Motor neuron (in vitro differentiated cells): ENCODE results near the gene TBC1D3B. TPM values are rescaled to one million over a fixed set of nuclear protein-coding genes. Genes with fewer than 3 reads are reported as not detected.
A peak's percentile ranks its signal among the peaks of the same experiment; 100 is the strongest.
"Not testable (repeated sequence)": the region's sequence is repeated elsewhere in the genome, so short reads cannot be mapped to it uniquely, and the experiment has no call there.

Experiments
- ATAC-seq, 8 experiments: fragments of 200-7000 bp; cut with Tn5 transposase; replicated peaks in 6 of 8; 2 replicates each; pipeline ENCODE4 v1.8.0; 2021; ENCODE audit warnings: mild to moderate bottlenecking in 8 of 8, moderate library complexity in 8 of 8
- H3K27ac ChIP-seq, 2 donors: fragments of 250-450 bp; sonication (Bioruptor Pico); 2 replicates each; pipeline ENCODE4 v1.9.0; 2021; ENCODE audit warnings: antibody characterized with exemption in 2 of 2, mild to moderate bottlenecking in 2 of 2, moderate library complexity in 1 of 2
- H3K4me1 ChIP-seq, 2 donors: fragments of 250-450 bp; sonication (Bioruptor Pico); replicated peaks in 1 of 2; 2 replicates each; pipeline ENCODE4 v1.6.1; 2021; ENCODE audit warnings: antibody characterized with exemption in 2 of 2, mild to moderate bottlenecking in 2 of 2, moderate library complexity in 1 of 2
- H3K4me3 ChIP-seq, 5 donors: fragments of 250-450 bp; sonication (Bioruptor Pico); 2 replicates each; pipeline ENCODE4 v1.9.0; 2021; ENCODE audit warnings: antibody characterized with exemption in 5 of 5, mild to moderate bottlenecking in 5 of 5, moderate library complexity in 4 of 5
- WGBS, 10 experiments: fragments of 450-650 bp; shearing (Covaris generic); methylation state at CpG; one replicate each; pipeline ENCODE4 v1.0.0; 2022; 5-methylcytosine and 5-hydroxymethylcytosine counted together
- in situ Hi-C, 9 experiments: fragments of 400-800 bp; cut with MboI; loops; one replicate each; pipeline ENCODE4 v1.15.0; 2021; ENCODE audit warnings: low sequenced_read_pairs in 9 of 9, low pct_unique_long_range_greater_than_20kb in 2 of 9; ENCODE audit not compliant: unreplicated experiment in 9 of 9
- total RNA-seq, 8 experiments: library from RNA; unstranded; fragments of 300-600 nt; gene quantifications; 2 replicates each; pipeline versions ENCODE4 v1.2.3 to v1.2.4, GENCODE V29; 2022

Gene TBC1D3B
- total RNA-seq, 8 experiments from 2014 or later, result 0.57 to 3.8 (median 2.1) TPM

GRCh38 chr17:36183001-36183971, 6.8 kb upstream of the TBC1D3B start:
- H3K4me3 ChIP-seq, result peak overlapping the region; percentile 36 to 51 (median 44)
- 0 to 6% (median 0%) methylated on average over 6 to 20 of the region's 76 CpGs; no CpG with 5 or more reads in 5 of the 10 experiments for WGBS, 10 experiments
- H3K4me1 ChIP-seq, result peaks cover 0 to 9% of the 10 kb centered on the region in 2 donors
- in situ Hi-C loops, result loop anchor here in 1 of 9 experiments (25.0 kb wide), 1 partner anchor 304 kb away; the partner anchor contains the start of gene ZNHIT3
- no peak overlapping the region for H3K27ac ChIP-seq
- ATAC-seq, result peak; percentile 91 to 99 (median 96)

GRCh38 chr17:36182176-36183000, 6.0 kb upstream of the TBC1D3B start:
- in situ Hi-C loops, result loop anchor here in 1 of 9 experiments (25.0 kb wide), 1 partner anchor 305 kb away; the partner anchor contains the start of gene ZNHIT3
- ATAC-seq, result peak; percentile 18 to 53 (median 46)
- Histone ChIP-seq H3K4me3 (peak overlapping the region; percentile 36 to 51 (median 44)), H3K4me1 (peaks cover 0 to 9% of the 10 kb centered on the region in 2 donors), H3K27ac (no peak overlapping the region)
- 17 to 91% (median 52%) methylated on average over 1 to 28 of the region's 48 CpGs; no CpG with 5 or more reads in 1 of the 10 experiments for WGBS, 10 experiments

GRCh38 chr17:36181446-36182175, 5.2 kb upstream of the TBC1D3B start:
- not testable (repeated sequence) for ATAC-seq, H3K4me1 ChIP-seq, H3K4me3 ChIP-seq, H3K27ac ChIP-seq
- in situ Hi-C loops, result loop anchor here in 1 of 9 experiments (25.0 kb wide), 1 partner anchor 306 kb away; the partner anchor contains the start of gene ZNHIT3
- WGBS, 10 experiments, result 50 to 100% (median 75%) methylated on average over 1 to 5 of the region's 6 CpGs; no CpG with 5 or more reads in 6 of the 10 experiments

- ATAC-seq, H3K27ac ChIP-seq, in situ Hi-C loops, H3K4me1 ChIP-seq, H3K4me3 ChIP-seq: not testable (repeated sequence)
- WGBS, 10 experiments, result no CpG with 5 or more reads among the region's 8 CpGs
Measured at GRCh38 chr17:36168836-36169235, 7.6 kb downstream of the TBC1D3B start.

GRCh38 chr17:36153895-36154610, 22.4 kb downstream of the TBC1D3B start:
- ATAC-seq, result no peak
- H3K27ac ChIP-seq, result no peak overlapping the region
- 7 to 89% (median 60%) methylated on average over 2 to 9 of the region's 10 CpGs; no CpG with 5 or more reads in 4 of the 10 experiments for WGBS, 10 experiments
- H3K4me1 ChIP-seq, result peaks cover 0 to 5% of the 10 kb centered on the region in 2 donors
- no peak overlapping the region for H3K4me3 ChIP-seq
- in situ Hi-C loops, result no loop called here

GRCh38 chr17:36152639-36153120, 23.8 kb downstream of the TBC1D3B start:
- in situ Hi-C loops, result no loop called here
- 20 to 100% (median 90%) methylated on average over 1 to 5 of the region's 8 CpGs; no CpG with 5 or more reads in 4 of the 10 experiments for WGBS, 10 experiments
- no peak overlapping the region for H3K27ac ChIP-seq
- H3K4me3 ChIP-seq, result no peak overlapping the region
- H3K4me1 ChIP-seq, result peaks cover 0 to under 1% of the 10 kb centered on the region in 2 donors
- peak in 3 of 8 experiments; percentile 45 to 71 (median 52) for ATAC-seq

- WGBS, 10 experiments, result 0 to 80% (median 47%) methylated on average over 1 to 4 of the region's 4 CpGs; no CpG with 5 or more reads in 2 of the 10 experiments
- no peak overlapping the region for H3K4me3 ChIP-seq
- H3K4me1 ChIP-seq, result no peaks in the 10 kb centered on the region
- H3K27ac ChIP-seq, result no peak overlapping the region
- no peak for ATAC-seq
- in situ Hi-C loops, result no loop called here
Measured at GRCh38 chr17:36151891-36152638, 24.4 kb downstream of the TBC1D3B start.

GRCh38 chr17:36149296-36149820, 27.1 kb downstream of the TBC1D3B start:
- Histone ChIP-seq H3K4me3 (no peak overlapping the region), H3K4me1 (no peaks in the 10 kb centered on the region), H3K27ac (no peak overlapping the region)
- 0 to 90% (median 71%) methylated on average over 2 to 10 of the region's 11 CpGs for WGBS, 10 experiments
- ATAC-seq, result peak; percentile 30 to 69 (median 61)
- in situ Hi-C loops, result loop anchor here in 6 of 9 experiments (10.0 to 25.0 kb wide), 3 partner anchors 162 to 187 kb away; partner anchors contain the start of genes CCL14 (in 1 of the 6) and CCL16 (in 1 of the 6)

GRCh38 chr17:36148559-36149295, 27.7 kb downstream of the TBC1D3B start:
- WGBS, 10 experiments, result 10 to 100% (median 45%) methylated on average over 3 to 6 of the region's 6 CpGs
- in situ Hi-C loops, result loop anchor here in 6 of 9 experiments (10.0 to 25.0 kb wide), 3 partner anchors 161 to 186 kb away; partner anchors contain the start of genes CCL14 (in 1 of the 6) and CCL16 (in 1 of the 6)

GRCh38 chr17:36147601-36148000, 28.8 kb downstream of the TBC1D3B start:
- no peak for ATAC-seq
- no peaks in the 10 kb centered on the region for H3K4me1 ChIP-seq
- no peak overlapping the region for H3K4me3 ChIP-seq
- no peak overlapping the region for H3K27ac ChIP-seq
- in situ Hi-C loops, result loop anchor here in 6 of 9 experiments (10.0 to 25.0 kb wide), 3 partner anchors 160 to 185 kb away; partner anchors contain the start of genes CCL14 (in 1 of the 6) and CCL16 (in 1 of the 6)
- WGBS, 10 experiments, result 20 to 100% (median 72%) methylated on average over 1 to 3 of the region's 3 CpGs; no CpG with 5 or more reads in 2 of the 10 experiments

More at GRCh38 chr17:36148559-36149295, 27.7 kb downstream of the TBC1D3B start:
- Histone ChIP-seq H3K4me3 (no peak overlapping the region), H3K27ac (no peak overlapping the region), H3K4me1 (no peaks in the 10 kb centered on the region)
- peak; percentile 76 to 98 (median 94) for ATAC-seq
